Activated B cell treated with CpG ODN at 0.5 μM for 24 hours (primary cell): ENCODE measurements around the gene PEPD. TPM values are rescaled to one million over a fixed set of nuclear protein-coding genes. Genes with fewer than 3 reads are reported as not detected.

ENCODE experiments used
- ATAC-seq: fragments of 200-7000 bp; cut with Tn5 transposase; one replicate; pipeline ENCODE4 v1.10.0; 2021; ENCODE audit warnings: low read depth, mild to moderate bottlenecking, moderate library complexity
- CTCF ChIA-PET: fragments of 350-600 bp; sonication (Branson Sonifier 250); formaldehyde crosslinking; loops from one replicate; lab custom pipeline; 2021; ENCODE audit warnings: antibody characterized with exemption; lab: Charles Lee
- POLR2A ChIA-PET: fragments of 350-600 bp; sonication (Branson Sonifier 250); formaldehyde crosslinking; loops from one replicate; lab custom pipeline; 2021; ENCODE audit warnings: antibody characterized with exemption; lab: Charles Lee
- DNase-seq: peaks from one replicate; pipeline ENCODE4 v3.0.0; 2022
- H3K27ac Mint-ChIP-seq: one replicate; pipeline ENCODE4 v1.8.0; 2020; ENCODE audit warnings: mixed read lengths
- H3K27me3 Mint-ChIP-seq: one replicate; pipeline ENCODE4 v1.8.0; 2021; ENCODE audit warnings: mixed read lengths
- H3K36me3 Mint-ChIP-seq: one replicate; pipeline ENCODE4 v1.8.0; 2021; ENCODE audit warnings: low read depth, mixed read lengths
- H3K4me1 Mint-ChIP-seq: one replicate; pipeline ENCODE4 v1.8.0; 2021; ENCODE audit warnings: mixed read lengths
- H3K4me3 Mint-ChIP-seq: one replicate; pipeline ENCODE4 v1.8.0; 2020; ENCODE audit warnings: mild to moderate bottlenecking, mixed read lengths
- H3K9me3 Mint-ChIP-seq: one replicate; pipeline ENCODE4 v1.8.0; 2020; ENCODE audit warnings: mixed read lengths
- intact Hi-C: fragments of 100-400 bp; cut with micrococcal nuclease; formaldehyde crosslinking; loops from one replicate; pipeline ENCODE4 v1.15.1; 2024
- total RNA-seq: library from RNA; stranded (reverse); gene quantifications from 2 replicates; pipeline ENCODE4 v1.2.3, GENCODE V29; 2022
- TF ChIP-seq, protein P1 (sequence below): fragments of 200-600 bp; IDR thresholded peaks from one replicate; pipeline ENCODE4 v1.8.0; 2022; ENCODE audit warnings: antibody characterized with exemption, mild to moderate bottlenecking

Gene PEPD
- total RNA-seq, 1 donor from 2014 or later = 49.1 TPM

GRCh38 chr19:33406521-33407139 is 115.0 kb downstream of the PEPD start:
- H3K27ac Mint-ChIP-seq = no peak overlapping the region
- H3K4me3 Mint-ChIP-seq = no peak overlapping the region
- ATAC-seq (peak; percentile 85), DNase-seq (peak; percentile 75)
- intact Hi-C loops = loop anchor here (1.0 to 10.0 kb wide), 3 partner anchors 102 to 171 kb away; partner anchors contain the start of gene CEBPA
- ChIA-PET POLR2A (no interaction called here), CTCF (interaction anchor here (0.7 to 5.4 kb wide), 11 partner anchors 10 to 282 kb away, joined by 3 to 72 read pairs (median 5); partner anchors contain the start of gene CEBPG)
- peaks cover 2% of the 10 kb centered on the region for H3K36me3 Mint-ChIP-seq
- H3K9me3 Mint-ChIP-seq = no peaks in the 10 kb centered on the region
- TF ChIP-seq, protein P1, sequence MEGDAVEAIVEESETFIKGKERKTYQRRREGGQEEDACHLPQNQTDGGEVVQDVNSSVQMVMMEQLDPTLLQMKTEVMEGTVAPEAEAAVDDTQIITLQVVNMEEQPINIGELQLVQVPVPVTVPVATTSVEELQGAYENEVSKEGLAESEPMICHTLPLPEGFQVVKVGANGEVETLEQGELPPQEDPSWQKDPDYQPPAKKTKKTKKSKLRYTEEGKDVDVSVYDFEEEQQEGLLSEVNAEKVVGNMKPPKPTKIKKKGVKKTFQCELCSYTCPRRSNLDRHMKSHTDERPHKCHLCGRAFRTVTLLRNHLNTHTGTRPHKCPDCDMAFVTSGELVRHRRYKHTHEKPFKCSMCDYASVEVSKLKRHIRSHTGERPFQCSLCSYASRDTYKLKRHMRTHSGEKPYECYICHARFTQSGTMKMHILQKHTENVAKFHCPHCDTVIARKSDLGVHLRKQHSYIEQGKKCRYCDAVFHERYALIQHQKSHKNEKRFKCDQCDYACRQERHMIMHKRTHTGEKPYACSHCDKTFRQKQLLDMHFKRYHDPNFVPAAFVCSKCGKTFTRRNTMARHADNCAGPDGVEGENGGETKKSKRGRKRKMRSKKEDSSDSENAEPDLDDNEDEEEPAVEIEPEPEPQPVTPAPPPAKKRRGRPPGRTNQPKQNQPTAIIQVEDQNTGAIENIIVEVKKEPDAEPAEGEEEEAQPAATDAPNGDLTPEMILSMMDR = no peak
- H3K27me3 Mint-ChIP-seq = no peaks in the 10 kb centered on the region
- H3K4me1 Mint-ChIP-seq = no peaks in the 10 kb centered on the region

DNA sequence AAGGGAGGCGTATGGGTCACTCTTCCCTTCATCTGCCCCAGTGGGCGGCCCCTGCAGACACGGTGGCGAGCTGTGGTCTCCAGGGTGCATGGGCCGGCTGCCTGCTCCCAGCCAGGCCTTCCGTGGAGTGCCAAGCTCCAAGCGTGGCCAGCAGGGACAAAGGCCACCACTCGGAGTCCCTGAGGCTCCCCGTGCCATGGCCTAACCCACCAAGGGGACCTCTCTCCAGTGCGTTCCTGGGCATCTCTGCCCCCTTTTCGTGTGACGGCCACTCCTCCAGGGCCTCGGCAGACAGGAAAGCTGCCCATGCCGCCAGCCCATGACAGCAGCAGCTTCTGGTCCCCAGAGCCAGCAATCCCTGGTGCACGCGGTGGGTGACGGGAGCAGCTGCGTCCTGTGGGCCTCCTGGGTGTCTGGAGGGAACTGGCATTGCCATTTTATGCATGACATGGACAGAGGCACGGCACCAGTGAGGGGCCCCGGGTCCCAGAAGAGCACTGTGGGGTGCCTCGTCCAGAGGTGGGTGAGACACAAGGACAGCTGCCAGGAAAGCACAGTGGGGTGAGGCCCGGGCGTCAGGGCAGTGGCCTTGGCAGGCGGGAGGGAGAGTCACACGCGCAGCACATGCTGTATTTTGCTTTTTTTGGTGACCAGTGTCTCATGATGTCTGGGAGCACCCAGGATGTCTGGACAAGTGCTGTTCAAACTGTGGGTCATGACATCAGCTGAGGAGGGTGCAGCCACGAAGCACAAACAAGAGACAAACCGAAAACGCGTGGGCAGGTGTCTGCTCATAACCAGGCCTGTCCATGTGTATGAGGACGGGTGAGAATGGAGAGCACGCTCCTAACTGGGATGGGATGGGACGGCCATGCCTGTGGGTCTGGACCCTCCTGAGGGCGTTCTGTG is 115.8 kb downstream of the PEPD start:
- POLR2A ChIA-PET = no interaction called here
- TF ChIP-seq, protein P1 = no peak
- Mint-ChIP-seq H3K27me3 (no peaks in the 10 kb centered on the region), H3K27ac (no peak overlapping the region), H3K4me3 (no peak overlapping the region), H3K36me3 (no peaks in the 10 kb centered on the region), H3K9me3 (no peaks in the 10 kb centered on the region), H3K4me1 (no peaks in the 10 kb centered on the region)
- CTCF ChIA-PET = interaction anchor here (1.0 to 5.4 kb wide), 10 partner anchors 10 to 281 kb away, joined by 3 to 72 read pairs (median 6); no protein-coding TSS in a partner anchor
- intact Hi-C loops = loop anchor here (10.0 kb wide), 1 partner anchor 101 kb away; the partner anchor contains the start of gene CEBPA
- ATAC-seq (no peak), DNase-seq (no peak)

GRCh38 chr19:33405254-33405552 is 116.4 kb downstream of the PEPD start:
- ChIA-PET POLR2A (interaction anchor here (0.6 kb wide), 1 partner anchor 434 kb away, joined by 4 read pairs; no protein-coding TSS in a partner anchor), CTCF (interaction anchor here (1.0 to 5.4 kb wide), 5 partner anchors 15 to 261 kb away, joined by 3 to 72 read pairs (median 5); no protein-coding TSS in a partner anchor)
- TF ChIP-seq, protein P1 = no peak
- H3K4me3 Mint-ChIP-seq = no peak overlapping the region
- intact Hi-C loops = loop anchor here (10.0 kb wide), 1 partner anchor 100 kb away; the partner anchor contains the start of gene CEBPA
- H3K9me3 Mint-ChIP-seq = no peaks in the 10 kb centered on the region
- ATAC-seq (no peak), DNase-seq (no peak)
- H3K27me3 Mint-ChIP-seq = no peaks in the 10 kb centered on the region
- H3K27ac Mint-ChIP-seq = no peak overlapping the region
- H3K4me1 Mint-ChIP-seq = no peaks in the 10 kb centered on the region
- H3K36me3 Mint-ChIP-seq = no peaks in the 10 kb centered on the region

GRCh38 chr19:33404506-33405253 is 116.9 kb downstream of the PEPD start:
- no peak overlapping the region for H3K27ac Mint-ChIP-seq

More at GRCh38 chr19:33404506-33405253, 116.9 kb downstream of the PEPD start:
- ATAC-seq (no peak), DNase-seq (no peak)
- Mint-ChIP-seq H3K4me3 (no peak overlapping the region), H3K4me1 (no peaks in the 10 kb centered on the region), H3K27me3 (no peaks in the 10 kb centered on the region), H3K36me3 (no peaks in the 10 kb centered on the region), H3K9me3 (no peaks in the 10 kb centered on the region)
- intact Hi-C loops = loop anchor here (10.0 kb wide), 1 partner anchor 100 kb away; the partner anchor contains the start of gene CEBPA
- TF ChIP-seq, protein P1 = no peak
- CTCF ChIA-PET = interaction anchor here (0.9 to 5.4 kb wide), 5 partner anchors 15 to 260 kb away, joined by 3 to 72 read pairs (median 5); no protein-coding TSS in a partner anchor
- POLR2A ChIA-PET = interaction anchor here (0.6 kb wide), 1 partner anchor 433 kb away, joined by 4 read pairs; no protein-coding TSS in a partner anchor
